Cardiac fibroblast (primary cell): ENCODE measurements around the gene HLA-DRA.
"Not testable (repeated sequence)": the region's sequence is repeated elsewhere in the genome, so short reads cannot be mapped to it uniquely, and the experiment has no call there.

ENCODE experiments used
- DNase-seq, 2 donors: peaks; one replicate each; pipeline versions ENCODE4 v3.0.0 to v3.0.0-alpha.2; 2010; ENCODE audit warnings: low read depth in 2 of 2
- H3K4me3 ChIP-seq, 2 donors: replicated peaks in 1 of 2; 1 replicate in 1 of 2; 2 replicates in 1 of 2; pipeline ENCODE4 v1.5.1; 2011; ENCODE audit warnings: low read depth in 2 of 2, low read length in 2 of 2, mild to moderate bottlenecking in 2 of 2, moderate library complexity in 1 of 2
- CTCF ChIP-seq: IDR thresholded peaks from one replicate; pipeline ENCODE4 v1.5.1; 2011; ENCODE audit warnings: low read depth, mild to moderate bottlenecking, low read length, inconsistent platforms

Gene HLA-DRA

GRCh38 chr6:32427934-32428474, 11.7 kb upstream of the HLA-DRA start:
- DNase-seq: no peak
- H3K4me3 ChIP-seq: no peak overlapping the region
- no peak for TF ChIP-seq CTCF

DNA sequence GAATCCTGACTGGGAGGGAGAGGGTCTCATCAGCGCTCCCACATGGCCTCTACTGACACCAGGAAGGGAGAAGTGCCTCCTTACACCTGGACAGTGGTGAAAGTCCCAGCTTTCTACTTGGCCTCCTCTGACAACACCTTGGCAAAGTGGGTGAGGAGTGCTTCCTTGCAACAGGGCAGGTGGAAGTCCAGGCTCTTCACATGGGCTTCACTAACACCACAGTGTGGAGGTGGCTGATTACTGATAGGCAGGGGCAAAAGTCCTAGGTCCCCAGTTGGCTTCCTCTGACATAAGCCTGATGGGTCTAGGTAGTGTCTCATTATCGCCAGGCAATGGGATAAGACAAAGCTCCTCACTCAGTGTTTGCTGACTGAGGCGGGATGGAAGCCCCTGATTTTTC, 9.5 kb upstream of the HLA-DRA start:
- no peak overlapping the region for H3K4me3 ChIP-seq
- DNase-seq: no peak
- no peak for TF ChIP-seq CTCF

DNA sequence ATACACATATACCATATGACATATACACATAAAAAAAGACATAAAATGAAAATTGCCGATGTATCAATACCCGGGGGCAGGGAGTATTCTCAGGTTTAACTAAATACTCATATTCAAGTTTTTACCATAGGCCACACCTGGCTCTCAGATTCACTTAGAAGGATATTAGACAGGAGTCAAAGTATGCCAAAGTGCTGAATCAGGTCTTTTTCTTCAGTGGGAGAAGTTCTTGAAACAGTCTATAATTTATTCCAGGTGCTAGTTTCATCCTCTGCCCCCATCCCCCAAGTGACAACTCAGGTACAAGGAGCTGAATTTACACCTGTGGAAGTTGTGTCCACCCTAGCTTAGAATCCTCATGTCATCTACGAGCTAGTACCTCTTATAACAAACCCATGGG, 8.5 kb upstream of the HLA-DRA start:
- TF ChIP-seq CTCF: no peak
- DNase-seq: no peak
- no peak overlapping the region for H3K4me3 ChIP-seq

- TF ChIP-seq CTCF: peak; percentile 16
- no peak overlapping the region for H3K4me3 ChIP-seq
- DNase-seq: peak; percentile 54 to 63
Observed at GRCh38 chr6:32432050-32432450, 7.6 kb upstream of the HLA-DRA start.

DNA sequence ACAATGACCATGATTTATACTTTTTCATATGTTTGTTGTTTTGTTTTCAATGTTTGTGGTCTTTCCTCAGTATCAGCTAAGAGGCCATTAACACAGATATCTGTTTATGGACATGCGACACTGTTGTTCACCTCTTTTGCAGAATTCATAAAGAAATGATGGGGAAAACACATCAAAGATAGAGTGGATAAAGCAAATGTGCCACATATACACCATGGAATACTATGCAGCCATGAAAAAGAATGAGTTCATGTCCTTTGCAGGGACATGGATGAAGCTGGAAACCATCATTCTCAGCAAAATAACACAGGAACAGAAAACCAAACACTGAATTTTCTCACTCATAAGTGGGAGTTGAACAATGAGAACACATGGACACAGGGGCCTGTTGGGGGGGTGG, 5.7 kb upstream of the HLA-DRA start:
- not testable (repeated sequence) for DNase-seq, H3K4me3 ChIP-seq

DNA sequence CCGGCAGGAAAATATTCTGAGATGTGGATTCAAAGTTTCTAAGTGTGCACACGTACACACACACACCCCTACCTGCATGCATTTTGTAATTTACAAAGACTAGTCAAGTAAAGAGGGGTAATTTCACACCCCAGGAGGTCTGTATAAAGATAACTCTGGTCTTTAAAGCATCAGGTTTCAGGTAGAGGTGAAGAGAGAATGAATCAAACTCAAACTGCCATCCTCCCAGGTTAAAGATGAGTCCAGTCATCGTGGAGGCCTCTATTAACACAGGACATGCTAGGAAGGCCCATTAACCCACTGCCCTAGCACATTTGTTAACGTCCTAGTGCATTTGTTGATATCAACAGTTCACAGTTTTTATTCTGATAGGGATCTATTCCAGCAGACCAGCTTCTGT, 3.5 kb upstream of the HLA-DRA start:
- no peak for DNase-seq
- TF ChIP-seq CTCF: no peak
- H3K4me3 ChIP-seq: no peak overlapping the region

DNA sequence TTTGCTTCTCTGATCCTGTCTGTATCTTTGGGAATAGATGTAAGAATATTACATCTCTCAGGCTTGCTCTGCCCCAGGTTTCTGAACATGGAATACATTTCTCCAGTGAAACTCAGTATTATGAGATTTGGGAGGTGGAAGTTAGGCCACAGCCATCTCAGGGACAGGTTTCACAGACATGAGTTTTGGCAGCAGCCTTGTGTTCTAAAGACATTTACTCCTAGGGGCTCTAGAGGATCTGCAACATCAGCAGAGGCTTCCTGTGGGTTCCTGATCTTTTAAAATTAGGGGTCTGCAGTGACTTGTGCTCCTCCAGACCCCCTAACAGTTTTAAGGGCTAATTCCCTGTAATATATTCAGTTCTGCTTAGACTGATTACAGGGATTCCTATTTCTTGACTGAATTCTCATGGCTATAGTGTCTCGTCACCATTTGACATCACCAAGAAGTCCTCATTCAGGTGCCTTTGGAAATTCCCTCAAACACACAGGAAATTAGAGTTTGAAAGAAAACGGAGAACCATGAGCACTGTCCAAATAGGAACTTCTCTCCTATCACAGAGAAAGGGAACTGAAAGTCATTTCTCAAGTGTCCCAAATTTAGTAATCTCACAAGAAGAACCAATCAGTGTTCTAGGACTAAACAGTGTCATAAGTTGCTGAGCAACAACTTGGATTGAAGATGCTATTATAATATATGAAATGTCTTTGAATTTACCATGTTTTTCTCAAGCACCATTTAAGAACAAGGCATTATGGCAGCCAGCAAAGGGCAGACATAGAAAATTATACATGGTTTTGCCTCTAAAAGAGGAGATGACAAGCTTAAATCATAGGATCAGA, 2.5 kb upstream of the HLA-DRA start:
- H3K4me3 ChIP-seq: no peak overlapping the region
- peak; percentile 35 to 41 for DNase-seq
- TF ChIP-seq CTCF: no peak
